Activated CD8-positive, alpha-beta T cell treated with anti-CD3 and anti-CD28 coated beads, Interleukin-2, amount 10 ng/mL, durations not matched to agents 7 days and 5 days (primary cell): ENCODE data around the gene C12orf56. TPM values are rescaled to one million over a fixed set of nuclear protein-coding genes. Genes with fewer than 3 reads are reported as not detected.

ENCODE experiments used
- ATAC-seq: fragments of 150-1000 bp; cut with Tn5 transposase; one replicate; pipeline ENCODE4 v1.10.0; 2021; ENCODE audit warnings: moderate library complexity
- CTCF ChIA-PET: fragments of 350-600 bp; sonication (Branson Sonifier 250); formaldehyde crosslinking; loops from one replicate; lab custom pipeline; 2021; ENCODE audit warnings: antibody characterized with exemption; lab: Charles Lee
- POLR2A ChIA-PET: fragments of 350-600 bp; sonication (Branson Sonifier 250); formaldehyde crosslinking; loops from one replicate; lab custom pipeline; 2021; ENCODE audit warnings: antibody characterized with exemption; lab: Charles Lee
- DNase-seq: peaks from one replicate; pipeline ENCODE4 v3.0.0-alpha.2; 2020
- H3K27ac Mint-ChIP-seq: one replicate; pipeline ENCODE4 v1.8.0; 2021; ENCODE audit warnings: mild to moderate bottlenecking, mixed read lengths
- H3K27me3 Mint-ChIP-seq: one replicate; pipeline ENCODE4 v1.8.0; 2021; ENCODE audit warnings: low read depth, mixed read lengths
- H3K36me3 Mint-ChIP-seq: one replicate; pipeline ENCODE4 v1.8.0; 2021; ENCODE audit warnings: low read depth, mixed read lengths
- H3K4me1 Mint-ChIP-seq: one replicate; pipeline ENCODE4 v1.8.0; 2021; ENCODE audit warnings: low read depth, mixed read lengths
- H3K4me3 Mint-ChIP-seq: one replicate; pipeline ENCODE4 v1.8.0; 2021; ENCODE audit warnings: mild to moderate bottlenecking, mixed read lengths
- H3K9me3 Mint-ChIP-seq: one replicate; pipeline ENCODE4 v1.8.0; 2022; ENCODE audit warnings: mixed read lengths; ENCODE audit not compliant: insufficient read depth
- total RNA-seq, 2 experiments: library from RNA; stranded (reverse); gene quantifications; one replicate each; pipeline ENCODE4 v1.2.3, GENCODE V29; 2021

C12orf56 gene
- total RNA-seq, 2 experiments from 2014 or later: not detected

DNA sequence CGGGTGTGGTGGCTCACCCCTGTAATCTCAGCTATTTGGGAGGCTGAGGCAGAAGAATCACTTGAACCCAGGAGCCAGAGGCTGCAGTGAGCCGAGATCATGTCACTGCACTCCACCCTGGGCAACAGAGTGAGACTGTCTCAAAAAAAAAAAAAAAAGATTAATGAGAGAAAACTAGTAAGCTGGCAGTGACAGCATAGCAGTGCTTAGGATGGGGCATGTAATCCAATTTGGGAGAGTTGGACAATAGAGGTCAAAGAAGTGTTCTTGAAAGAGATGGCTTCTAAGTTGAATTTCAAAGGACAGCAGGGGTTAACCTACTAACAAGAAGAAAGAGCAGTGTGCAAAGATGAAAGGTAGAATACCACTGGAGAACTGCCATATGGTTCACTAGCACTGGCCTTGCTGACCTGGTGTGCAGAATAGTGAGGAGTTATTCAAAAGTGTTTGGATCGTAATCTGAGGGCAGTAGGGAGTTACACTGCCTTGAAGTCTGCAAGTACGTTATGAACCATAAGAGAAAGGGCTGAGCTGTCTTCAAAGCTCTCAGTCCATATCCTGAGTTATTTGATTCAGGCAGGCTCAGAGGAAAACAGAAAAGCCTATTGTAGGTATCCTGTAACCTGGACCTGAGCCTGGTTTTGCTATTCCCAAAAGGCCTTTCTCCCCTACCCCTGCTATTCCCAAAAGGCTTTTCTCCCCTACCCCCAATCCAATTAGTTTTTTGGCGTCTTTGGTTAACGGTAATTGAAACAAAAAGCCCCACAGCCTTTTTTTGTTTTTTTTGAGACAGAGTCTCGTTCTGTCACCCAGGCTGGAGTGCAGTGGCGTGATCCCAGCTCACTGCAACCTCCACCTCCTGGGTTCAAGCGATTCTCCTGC lies 17.0 kb upstream of the C12orf56 start:
- CTCF ChIA-PET: interaction anchor here (1.1 kb wide), 1 partner anchor 37 kb away, joined by 3 read pairs; no protein-coding TSS in a partner anchor
- DNase-seq (no peak), ATAC-seq (no peak)
- peaks cover 40% of the 10 kb centered on the region for H3K4me1 Mint-ChIP-seq
- no peaks in the 10 kb centered on the region for H3K9me3 Mint-ChIP-seq
- no peak overlapping the region for H3K4me3 Mint-ChIP-seq
- peaks cover 38% of the 10 kb centered on the region for H3K36me3 Mint-ChIP-seq
- POLR2A ChIA-PET: no interaction called here
- H3K27ac Mint-ChIP-seq: peak overlapping the region; percentile 5
- H3K27me3 Mint-ChIP-seq: no peaks in the 10 kb centered on the region

DNA sequence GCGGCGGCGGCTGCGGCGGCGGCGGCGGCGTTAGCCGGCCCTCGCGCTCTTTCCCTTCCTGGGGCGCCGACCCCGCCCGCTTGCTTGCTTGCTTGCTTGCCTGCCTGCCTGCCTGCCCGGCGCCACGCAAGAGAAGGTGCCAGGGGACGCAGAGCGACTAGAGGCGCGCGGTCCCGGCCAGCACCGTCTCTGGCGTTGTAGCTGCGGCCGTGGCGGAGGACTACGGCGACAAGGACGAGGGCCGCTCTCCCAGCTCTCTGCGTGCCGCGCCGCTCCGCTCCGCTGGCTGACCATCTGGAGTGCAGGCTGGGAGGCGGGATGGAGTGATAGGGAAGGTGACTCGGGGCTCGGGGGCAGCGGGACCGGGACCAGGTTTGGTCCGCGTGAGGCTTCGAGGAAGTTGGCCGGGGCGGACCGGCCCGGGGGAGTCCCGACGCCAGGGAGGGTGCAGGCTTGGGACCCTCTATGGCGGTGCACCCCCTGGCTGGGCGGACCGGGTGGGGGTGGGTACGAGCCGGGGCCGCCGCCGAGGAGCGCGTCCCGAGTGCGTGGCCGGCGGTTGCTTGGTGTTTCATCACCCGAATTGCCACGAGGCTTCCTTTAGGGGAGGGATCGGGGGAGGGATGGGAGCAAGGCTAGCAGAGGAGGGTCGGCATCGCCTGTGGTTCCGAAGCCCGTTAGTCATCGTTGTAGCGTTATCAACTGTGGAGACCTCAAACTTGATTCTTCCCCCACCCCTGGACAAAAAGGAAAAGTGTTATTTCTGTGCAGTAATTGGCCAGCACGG lies 14.1 kb upstream of the C12orf56 start:
- H3K4me1 Mint-ChIP-seq: peaks cover 37% of the 10 kb centered on the region
- peak; percentile 77 for ATAC-seq
- peaks cover 18% of the 10 kb centered on the region for H3K36me3 Mint-ChIP-seq
- peak overlapping the region; percentile 96 for H3K4me3 Mint-ChIP-seq
- POLR2A ChIA-PET: interaction anchor here (0.7 to 1.6 kb wide), 3 partner anchors 26 to 1762 kb away, joined by 3 to 5 read pairs (median 4); partner anchors contain the start of gene KICS2
- CTCF ChIA-PET: interaction anchor here (1.0 to 1.2 kb wide), 2 partner anchors 11 to 46 kb away, joined by 3 read pairs; no protein-coding TSS in a partner anchor
- H3K27me3 Mint-ChIP-seq: no peaks in the 10 kb centered on the region
- peak; percentile 71 for DNase-seq
- H3K27ac Mint-ChIP-seq: peak overlapping the region; percentile 99
- H3K9me3 Mint-ChIP-seq: no peaks in the 10 kb centered on the region

DNA sequence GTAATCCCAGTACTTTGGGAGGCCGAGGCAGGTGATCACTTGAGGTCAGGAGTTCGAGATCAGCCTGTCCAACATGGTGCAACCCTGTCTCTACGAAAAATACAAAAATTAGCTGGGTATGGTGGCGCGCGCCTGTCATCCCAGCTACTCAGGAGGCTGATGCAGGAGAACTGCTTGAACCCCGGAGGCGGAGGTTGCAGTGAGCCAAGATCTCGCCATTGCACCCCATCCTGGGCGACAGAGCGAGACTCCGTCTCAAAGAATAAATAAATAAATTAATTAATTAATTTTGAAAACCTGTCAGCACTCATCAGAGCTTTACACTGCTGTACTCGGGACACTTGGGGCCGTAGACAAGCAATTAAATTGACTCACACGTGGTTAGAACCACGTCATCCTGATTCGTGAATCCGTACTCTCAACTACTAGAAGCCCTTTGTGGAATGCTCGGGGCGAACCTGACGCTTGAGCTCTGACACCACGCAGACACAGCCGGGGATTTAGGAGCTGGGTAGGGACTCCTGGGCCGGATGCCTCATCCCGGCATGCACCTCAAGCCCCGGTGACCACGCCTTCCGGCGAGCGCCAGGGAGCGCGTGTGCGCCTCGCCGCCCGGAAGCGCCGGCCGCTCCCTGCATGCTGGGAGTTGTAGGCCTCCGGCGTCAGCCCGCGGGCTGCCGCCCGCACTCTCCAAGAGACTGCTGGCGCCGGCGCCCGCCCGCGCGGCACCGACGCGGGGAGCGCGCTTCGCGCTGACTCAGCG lies 13.3 kb upstream of the C12orf56 start, which contains the start of gene XPOT:
Gene XPOT (plus strand): TSS at position 686 of the 763 bp plus-strand sequence. CDS start 5,644 bp downstream, outside the sequence.
- POLR2A ChIA-PET: interaction anchor here (0.7 to 1.6 kb wide), 3 partner anchors 27 to 1761 kb away, joined by 3 to 5 read pairs (median 4); partner anchors contain the start of gene KICS2
- Mint-ChIP-seq H3K27me3 (no peaks in the 10 kb centered on the region), H3K9me3 (no peaks in the 10 kb centered on the region), H3K27ac (peak within 1 kb of the TSS; percentile 99), H3K36me3 (peaks cover 16% of the 10 kb centered on the region), H3K4me1 (peaks cover 35% of the 10 kb centered on the region), H3K4me3 (peak within 1 kb of the TSS; percentile 96)
- CTCF ChIA-PET: interaction anchor here (1.0 to 1.4 kb wide), 3 partner anchors 11 to 183 kb away, joined by 3 read pairs; no protein-coding TSS in a partner anchor
- peak; percentile 95 for DNase-seq
- ATAC-seq: peak; percentile 94

GRCh38 chr12:64402181-64402580 lies 11.6 kb upstream of the C12orf56 start:
- no peak overlapping the region for H3K4me3 Mint-ChIP-seq
- CTCF ChIA-PET: no interaction called here
- H3K4me1 Mint-ChIP-seq: peaks cover 24% of the 10 kb centered on the region
- no peak overlapping the region for H3K27ac Mint-ChIP-seq
- DNase-seq (no peak), ATAC-seq (no peak)
- peaks cover 13% of the 10 kb centered on the region for H3K36me3 Mint-ChIP-seq
- POLR2A ChIA-PET: no interaction called here
- no peaks in the 10 kb centered on the region for H3K9me3 Mint-ChIP-seq
- H3K27me3 Mint-ChIP-seq: no peaks in the 10 kb centered on the region

GRCh38 chr12:64400041-64400440 lies 9.5 kb upstream of the C12orf56 start:
- peaks cover 9% of the 10 kb centered on the region for H3K4me1 Mint-ChIP-seq
- ATAC-seq: no peak
- peaks cover 2% of the 10 kb centered on the region for H3K36me3 Mint-ChIP-seq
- H3K4me3 Mint-ChIP-seq: no peak overlapping the region
- H3K27me3 Mint-ChIP-seq: no peaks in the 10 kb centered on the region
- CTCF ChIA-PET: no interaction called here
- H3K9me3 Mint-ChIP-seq: no peaks in the 10 kb centered on the region
- DNase-seq: no peak
- POLR2A ChIA-PET: no interaction called here
- no peak overlapping the region for H3K27ac Mint-ChIP-seq

- ChIA-PET CTCF (no interaction called here), POLR2A (no interaction called here)
- Mint-ChIP-seq H3K27me3 (peaks cover 6% of the 10 kb centered on the region), H3K27ac (no peak overlapping the region), H3K36me3 (no peaks in the 10 kb centered on the region), H3K4me1 (peaks cover 6% of the 10 kb centered on the region), H3K4me3 (no peak overlapping the region), H3K9me3 (no peaks in the 10 kb centered on the region)
- DNase-seq: no peak
- ATAC-seq: no peak
Observed at GRCh38 chr12:64395739-64396138, 5.2 kb upstream of the C12orf56 start.

DNA sequence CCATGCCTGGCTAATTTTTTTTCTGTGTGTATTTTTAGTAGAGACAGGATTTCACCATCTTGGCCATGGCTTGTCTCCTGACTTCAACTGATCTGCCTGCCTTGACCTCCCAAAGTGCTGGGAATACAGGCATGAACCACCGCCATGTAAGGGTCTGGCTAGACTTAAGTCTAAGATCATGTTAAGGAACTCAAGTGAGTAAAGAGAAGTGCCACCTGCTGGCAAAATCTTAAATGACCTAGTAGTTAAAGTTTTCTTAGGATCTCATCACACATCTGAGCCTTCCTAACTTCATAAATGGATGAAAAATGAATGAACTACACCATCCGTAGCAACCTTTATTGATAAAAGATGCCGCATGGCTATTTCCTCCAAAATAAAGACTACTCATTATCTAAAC lies 1.7 kb upstream of the C12orf56 start:
- ChIA-PET POLR2A (no interaction called here), CTCF (interaction anchor here (1.8 kb wide), 1 partner anchor 14 kb away, joined by 5 read pairs; no protein-coding TSS in a partner anchor)
- H3K27ac Mint-ChIP-seq: no peak overlapping the region
- H3K27me3 Mint-ChIP-seq: peaks cover 10% of the 10 kb centered on the region
- H3K36me3 Mint-ChIP-seq: no peaks in the 10 kb centered on the region
- no peak for DNase-seq
- no peaks in the 10 kb centered on the region for H3K9me3 Mint-ChIP-seq
- H3K4me1 Mint-ChIP-seq: peaks cover 12% of the 10 kb centered on the region
- no peak for ATAC-seq
- no peak overlapping the region for H3K4me3 Mint-ChIP-seq

- Mint-ChIP-seq H3K4me3 (no peak overlapping the region), H3K4me1 (peaks cover 27% of the 10 kb centered on the region), H3K9me3 (no peaks in the 10 kb centered on the region), H3K27ac (no peak overlapping the region), H3K36me3 (no peaks in the 10 kb centered on the region), H3K27me3 (peaks cover 10% of the 10 kb centered on the region)
- ATAC-seq (no peak), DNase-seq (no peak)
- ChIA-PET CTCF (interaction anchor here (1.5 kb wide), 1 partner anchor 30 kb away, joined by 3 read pairs; no protein-coding TSS in a partner anchor), POLR2A (no interaction called here)
Observed at GRCh38 chr12:64389154-64389553, 1.4 kb downstream of the C12orf56 start.

GRCh38 chr12:64387197-64387816 lies 3.3 kb downstream of the C12orf56 start:
- Mint-ChIP-seq H3K27ac (no peak overlapping the region), H3K9me3 (no peaks in the 10 kb centered on the region), H3K4me1 (peaks cover 27% of the 10 kb centered on the region), H3K36me3 (no peaks in the 10 kb centered on the region), H3K27me3 (peaks cover 10% of the 10 kb centered on the region), H3K4me3 (no peak overlapping the region)
- ChIA-PET POLR2A (no interaction called here), CTCF (no interaction called here)
- ATAC-seq (no peak), DNase-seq (no peak)

- peaks cover 3% of the 10 kb centered on the region for H3K36me3 Mint-ChIP-seq
- ChIA-PET CTCF (interaction anchor here (1.1 kb wide), 1 partner anchor 26 kb away, joined by 3 read pairs; no protein-coding TSS in a partner anchor), POLR2A (no interaction called here)
- H3K4me1 Mint-ChIP-seq: peaks cover 19% of the 10 kb centered on the region
- peaks cover 13% of the 10 kb centered on the region for H3K9me3 Mint-ChIP-seq
- peak overlapping the region; percentile 14 for H3K4me3 Mint-ChIP-seq
- H3K27me3 Mint-ChIP-seq: peaks cover 2% of the 10 kb centered on the region
- ATAC-seq (peak; percentile 40), DNase-seq (no peak)
- peak overlapping the region; percentile 76 for H3K27ac Mint-ChIP-seq
Observed at GRCh38 chr12:64385468-64385867, 5.1 kb downstream of the C12orf56 start.
